ENCODE results near the gene LPIN3. TPM values are rescaled to one million over a fixed set of nuclear protein-coding genes. Genes with fewer than 3 reads are reported as not detected.

Gene LPIN3
- total RNA-seq, 1 donor from 2014 or later: 26.9 TPM

DNA sequence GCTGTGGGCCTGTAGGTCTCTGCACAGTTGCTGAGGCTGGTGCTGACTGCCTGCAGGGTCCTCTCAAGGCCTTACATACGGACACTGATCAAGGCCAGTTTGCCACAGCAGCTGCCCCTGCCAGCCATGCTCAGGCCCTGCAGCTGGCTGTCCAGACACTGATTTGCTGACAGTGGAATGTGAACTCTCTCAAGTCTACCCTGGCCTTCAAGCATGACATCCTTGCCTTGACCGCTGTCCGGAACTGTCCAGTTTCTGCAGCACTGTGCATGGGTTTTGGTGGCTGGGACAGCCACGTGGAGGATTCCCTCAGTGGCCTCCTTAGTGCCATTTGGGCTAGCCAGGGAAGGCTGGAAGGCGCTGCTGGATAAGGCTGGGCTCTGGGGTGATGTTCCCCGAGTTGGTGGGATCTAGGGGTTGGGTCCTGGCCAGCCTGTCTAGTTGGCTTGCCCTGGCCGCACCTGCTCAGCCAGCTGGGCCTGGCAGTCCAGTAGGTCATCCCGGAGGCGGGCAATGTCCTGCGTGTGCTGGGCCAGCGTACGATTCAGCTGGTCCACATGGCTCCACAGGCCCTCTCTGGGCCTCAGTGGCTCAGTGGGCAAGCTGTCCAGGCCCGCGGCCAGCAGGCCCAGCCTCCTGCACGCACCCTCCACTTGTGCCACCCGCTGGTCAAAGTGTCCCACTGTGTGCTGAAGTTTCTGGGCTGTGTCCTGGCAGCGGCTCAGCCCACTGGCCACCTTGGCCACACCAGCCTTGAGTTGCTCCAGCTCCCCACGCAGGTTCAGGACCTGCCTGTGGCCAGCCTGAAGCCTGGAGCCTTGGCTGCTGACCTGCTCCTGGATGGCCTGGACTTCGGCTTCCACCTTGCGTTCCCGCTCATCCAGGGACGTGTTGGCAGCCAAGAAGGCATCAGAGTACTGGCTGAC is 20.5 kb downstream of the LPIN3 start:
- intact Hi-C loops (cut with DNase I): loop anchor here (5.0 kb wide), 1 partner anchor 36 kb away; no protein-coding TSS in a partner anchor
- no peak for DNase-seq (ENCODE audit: low spot score)

- intact Hi-C loops (cut with DNase I): loop anchor here (5.0 kb wide), 1 partner anchor 35 kb away; no protein-coding TSS in a partner anchor
- no peak for DNase-seq (ENCODE audit: low spot score)
These were observed 21.4 kb downstream of the LPIN3 start for GRCh38 chr20:41361757-41362747.

DNA sequence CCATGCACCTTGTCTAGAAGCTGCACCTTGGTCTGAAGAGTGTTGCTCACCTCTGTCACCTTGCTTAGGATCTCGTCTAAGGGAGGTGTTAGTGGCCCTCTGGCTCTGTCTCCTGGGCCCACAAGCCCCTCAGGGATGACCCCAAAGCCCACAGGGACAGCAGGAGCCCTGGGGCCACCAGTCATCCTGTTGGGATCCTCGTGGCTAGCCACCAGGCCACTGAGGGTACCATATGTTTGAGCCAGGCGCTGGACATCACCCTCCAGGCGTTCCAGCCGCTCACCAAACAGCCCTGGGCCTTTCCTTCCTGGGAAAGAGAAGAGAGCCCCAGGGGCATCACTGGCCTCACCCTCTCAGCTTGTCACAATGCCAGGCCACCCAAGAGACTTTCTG is 22.1 kb downstream of the LPIN3 start:
- no peak for DNase-seq (ENCODE audit: low spot score)
- intact Hi-C loops (cut with DNase I): loop anchor here (5.0 kb wide), 1 partner anchor 35 kb away; no protein-coding TSS in a partner anchor

GRCh38 chr20:41363601-41364000 is 23.0 kb downstream of the LPIN3 start:
- no peak for DNase-seq (ENCODE audit: low spot score)
- intact Hi-C loops (cut with DNase I): loop anchor here (5.0 kb wide), 1 partner anchor 34 kb away; no protein-coding TSS in a partner anchor

GRCh38 chr20:41364236-41364855 is 23.7 kb downstream of the LPIN3 start:
- intact Hi-C loops (cut with DNase I): loop anchor here (5.0 kb wide), 1 partner anchor 33 kb away; no protein-coding TSS in a partner anchor
- DNase-seq (ENCODE audit: low spot score): no peak

- intact Hi-C loops (cut with DNase I): loop anchor here (5.0 kb wide), 1 partner anchor 32 kb away; no protein-coding TSS in a partner anchor
- no peak for DNase-seq (ENCODE audit: low spot score)
These were observed 24.5 kb downstream of the LPIN3 start for GRCh38 chr20:41364967-41365765.

DNA sequence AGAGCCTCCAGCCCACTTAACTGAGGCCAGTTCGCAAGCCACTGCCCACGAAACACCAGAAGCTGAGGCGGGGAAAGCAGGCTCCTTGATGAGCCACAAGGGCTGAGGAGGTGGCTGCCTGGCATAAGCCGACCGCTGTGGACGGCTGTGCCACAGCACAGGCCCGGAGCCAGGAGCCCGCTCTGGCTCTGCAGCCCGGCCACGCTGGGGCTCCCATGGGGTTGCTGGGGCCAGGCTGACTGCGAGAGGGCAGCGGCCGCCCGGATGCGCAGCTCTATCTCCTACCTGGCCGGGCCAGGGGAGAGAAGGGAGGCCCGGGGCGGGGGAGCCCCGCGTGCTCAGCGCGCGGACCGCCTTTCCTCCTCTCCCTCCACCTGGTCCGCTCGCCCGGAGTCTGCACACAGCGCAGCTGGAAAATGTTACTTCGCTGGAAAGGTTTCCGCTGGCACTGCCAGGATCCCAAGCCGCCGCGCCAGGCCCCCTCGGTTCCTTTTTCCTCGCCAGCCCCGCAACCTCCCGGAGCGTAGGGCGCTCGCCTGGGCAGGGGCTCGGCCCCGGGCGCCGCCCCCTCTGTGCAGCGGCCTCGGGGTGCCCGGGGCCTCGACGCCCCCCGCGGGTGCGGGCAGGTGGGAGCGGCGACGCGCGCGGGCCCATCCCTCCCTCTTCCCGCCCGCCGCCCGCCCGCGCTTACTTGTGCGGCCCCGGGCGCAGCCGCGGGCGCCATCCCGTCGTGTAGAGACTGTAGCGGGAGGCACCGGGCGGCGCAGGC is 25.3 kb downstream of the LPIN3 start:
- intact Hi-C loops (cut with DNase I): no loop called here
- no peak for DNase-seq (ENCODE audit: low spot score)

GRCh38 chr20:41366546-41367392 is 26.1 kb downstream of the LPIN3 start, which contains the start of gene EMILIN3:
TSS of gene EMILIN3 (minus strand) at chr20:41366818. CDS start at chr20:41366634, 184 bp downstream.
- intact Hi-C loops (cut with DNase I): no loop called here
- DNase-seq (ENCODE audit: low spot score): no peak

- DNase-seq (ENCODE audit: low spot score): no peak
- intact Hi-C loops (cut with DNase I): no loop called here
These were observed 26.7 kb downstream of the LPIN3 start for GRCh38 chr20:41367393-41367695.

GRCh38 chr20:41367956-41368355 is 27.3 kb downstream of the LPIN3 start:
- DNase-seq (ENCODE audit: low spot score): no peak
- intact Hi-C loops (cut with DNase I): no loop called here

- no peak for DNase-seq (ENCODE audit: low spot score)
- intact Hi-C loops (cut with DNase I): no loop called here
These were observed 29.1 kb downstream of the LPIN3 start for GRCh38 chr20:41369673-41370072.

GRCh38 chr20:41370176-41370575 is 29.6 kb downstream of the LPIN3 start:
- intact Hi-C loops (cut with DNase I): no loop called here
- no peak for DNase-seq (ENCODE audit: low spot score)

DNA sequence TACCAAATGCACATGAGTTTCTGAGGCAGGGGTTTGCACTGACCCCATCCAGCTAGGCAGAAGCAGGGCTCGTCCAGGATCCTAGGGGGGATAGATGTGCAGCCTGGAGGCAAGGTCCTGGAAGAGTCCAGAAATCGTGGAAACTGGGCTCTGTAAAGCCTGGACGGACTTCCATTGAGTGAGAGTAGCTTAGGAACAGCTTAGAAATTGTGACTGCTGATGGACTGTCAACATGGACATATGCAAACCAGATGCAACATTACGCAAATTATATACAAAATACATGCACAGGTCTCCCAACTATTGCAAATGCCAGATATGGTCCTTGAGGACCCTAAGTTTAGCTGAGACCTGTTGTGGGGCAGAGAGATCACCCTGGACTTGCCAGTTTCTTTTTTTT is 30.8 kb downstream of the LPIN3 start:
- intact Hi-C loops (cut with DNase I): no loop called here
- no peak for DNase-seq (ENCODE audit: low spot score)

GRCh38 chr20:41373251-41373783 is 32.7 kb downstream of the LPIN3 start:
- DNase-seq (ENCODE audit: low spot score): no peak
- intact Hi-C loops (cut with DNase I): no loop called here

DNA sequence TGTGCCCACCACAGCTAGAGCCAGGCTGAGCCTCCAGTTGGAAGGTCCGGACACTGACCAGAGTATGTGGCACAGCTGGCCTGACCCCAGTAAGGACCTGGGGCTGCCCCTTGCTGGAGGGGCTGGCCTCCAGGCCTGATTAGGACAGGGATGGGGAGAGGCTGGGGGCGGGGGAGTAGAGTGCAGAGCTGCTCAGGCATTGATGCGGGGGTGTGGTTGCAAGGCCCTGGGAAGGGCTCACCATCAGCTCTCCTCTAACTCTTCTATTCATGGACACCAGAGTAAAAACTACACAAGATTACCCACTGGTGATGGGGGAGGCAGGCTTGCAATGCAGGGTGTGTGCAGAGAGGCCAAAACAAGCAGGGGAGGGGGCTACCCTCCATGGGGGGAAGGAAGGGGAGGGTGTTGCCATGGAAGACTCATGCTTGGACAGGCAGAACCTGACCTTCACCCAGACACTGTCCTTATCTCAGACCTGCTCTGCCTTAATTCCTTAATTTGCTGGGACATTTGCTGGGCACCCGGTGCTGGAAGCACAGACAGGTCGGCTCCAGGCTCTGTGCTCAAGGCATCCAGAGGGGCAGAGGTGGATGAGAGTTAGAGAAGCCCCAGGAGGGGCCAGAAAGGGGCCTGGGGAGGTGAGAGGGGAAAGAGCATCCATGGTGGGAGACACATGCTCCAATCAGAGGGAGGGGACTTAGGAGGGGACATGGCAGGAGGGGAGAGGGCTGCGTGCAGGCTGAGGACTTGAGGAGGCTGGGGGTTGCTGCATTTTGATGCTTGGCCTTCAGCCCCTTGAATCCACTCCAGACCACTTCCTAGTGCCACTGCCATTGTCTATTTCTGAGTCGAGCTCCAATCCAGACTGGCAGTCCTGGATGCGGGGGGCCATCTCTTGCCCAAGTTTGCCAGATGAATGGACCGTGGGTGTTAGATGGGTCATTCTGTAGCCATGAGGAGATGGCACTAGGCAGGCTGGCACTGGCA is 33.6 kb downstream of the LPIN3 start:
- no peak for DNase-seq (ENCODE audit: low spot score)
- intact Hi-C loops (cut with DNase I): no loop called here

DNA sequence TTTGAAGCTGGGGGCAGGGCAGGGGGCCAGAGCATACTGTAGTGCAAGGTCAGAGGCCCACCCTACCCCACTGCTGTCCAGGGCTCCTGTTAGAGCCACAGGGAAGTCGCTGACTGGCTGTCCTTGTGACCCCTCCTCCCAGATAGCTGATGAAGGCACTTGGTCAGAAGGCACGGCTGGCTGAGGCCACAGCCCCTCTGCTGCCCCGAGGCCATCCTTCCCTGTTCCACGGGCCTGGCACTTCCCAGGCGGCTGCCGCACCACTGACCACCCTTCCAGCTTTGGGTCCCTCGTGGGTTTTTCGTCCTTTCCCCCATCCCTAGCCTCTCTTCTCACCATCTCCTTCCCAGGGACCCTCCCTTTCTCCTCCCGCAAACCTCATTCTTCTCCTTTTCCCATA is 35.2 kb downstream of the LPIN3 start:
- intact Hi-C loops (cut with DNase I): no loop called here
- DNase-seq (ENCODE audit: low spot score): no peak
